Fibroblast of lung (primary cell): ENCODE measurements around the gene C16orf92. TPM values are rescaled to one million over a fixed set of nuclear protein-coding genes. Genes with fewer than 3 reads are reported as not detected.

Experiments
- DNase-seq, 2 donors: peaks; one replicate each; pipeline versions ENCODE4 v3.0.0 to v3.0.0-alpha.2; 2010; ENCODE audit warnings: low read depth in 2 of 2
- H2AFZ ChIP-seq: 2 replicates; pipeline ENCODE4 v1.5.1; 2012; ENCODE audit warnings: low read length, control low read depth, inconsistent platforms
- H3K27ac ChIP-seq: 2 replicates; pipeline ENCODE4 v1.5.1; 2011; ENCODE audit warnings: low read length, control low read depth; ENCODE audit not compliant: insufficient read depth
- H3K27me3 ChIP-seq: 2 replicates; pipeline ENCODE4 v1.5.1; 2011; ENCODE audit warnings: mild to moderate bottlenecking, low read length; ENCODE audit not compliant: control insufficient read depth, insufficient read depth
- H3K36me3 ChIP-seq: 2 replicates; pipeline ENCODE4 v1.5.1; 2011; ENCODE audit warnings: low read length; ENCODE audit not compliant: control insufficient read depth, insufficient read depth
- H3K4me1 ChIP-seq: 2 replicates; pipeline ENCODE4 v1.5.1; 2011; ENCODE audit warnings: low read length; ENCODE audit not compliant: control insufficient read depth, insufficient read depth; ENCODE audit errors: extremely low read depth
- H3K4me2 ChIP-seq: 2 replicates; pipeline ENCODE4 v1.5.1; 2011; ENCODE audit warnings: low read length, control low read depth; ENCODE audit not compliant: insufficient read depth; ENCODE audit errors: extremely low read depth
- H3K4me3 ChIP-seq, 4 experiments: fragments of 200-600 bp in 1 of 4; sonication (generic) in 1 of 4; replicated peaks in 1 of 4; 2 replicates each; pipeline ENCODE4 v1.5.1; 2011 to 2016; ENCODE audit warnings: low read length in 4 of 4, low read depth in 3 of 4, mild to moderate bottlenecking in 3 of 4, control low read depth in 2 of 4, inconsistent platforms in 1 of 4, mixed read lengths in 1 of 4; ENCODE audit not compliant: insufficient read depth in 1 of 4; ENCODE audit errors: control extremely low read depth in 1 of 4
- H3K79me2 ChIP-seq: 2 replicates; pipeline ENCODE4 v1.5.1; 2012; ENCODE audit warnings: mild to moderate bottlenecking, low read length, inconsistent platforms; ENCODE audit not compliant: control insufficient read depth, insufficient read depth
- H3K9ac ChIP-seq: 2 replicates; pipeline ENCODE4 v1.5.1; 2011; ENCODE audit warnings: mild to moderate bottlenecking, low read length, control low read depth; ENCODE audit not compliant: insufficient read depth
- H3K9me3 ChIP-seq: 2 replicates; pipeline ENCODE4 v1.5.1; 2012; ENCODE audit warnings: low read depth, low read length; ENCODE audit not compliant: control insufficient read depth, insufficient read depth
- H4K20me1 ChIP-seq: 2 replicates; pipeline ENCODE4 v1.5.1; 2011; ENCODE audit warnings: low read length; ENCODE audit not compliant: control insufficient read depth, insufficient read depth; ENCODE audit errors: extremely low read depth
- EZH2 ChIP-seq: IDR thresholded peaks from 2 replicates; pipeline ENCODE4 v1.5.1; 2012; ENCODE audit warnings: low read length, control low read depth, mild to moderate bottlenecking; ENCODE audit errors: missing control alignments
- polyA plus RNA-seq, 2 donors: library from polyadenylated mRNA; depleted of rRNA in 1 of 2; stranded (reverse) in 1 of 2; unstranded in 1 of 2; fragments of >200 nt; gene quantifications; 2 replicates each; pipeline ENCODE4 v1.2.1, GENCODE V29; 2011 to 2012; ENCODE audit warnings: missing spikeins in 1 of 2
- total RNA-seq: library from RNA; depleted of rRNA; stranded (reverse); fragments of >200 nt; gene quantifications from 2 replicates; pipeline ENCODE4 v1.2.1, GENCODE V29; 2014
- TF ChIP-seq, protein P1 (sequence below), 2 donors: IDR thresholded peaks in 1 of 2; conservative IDR thresholded peaks in 1 of 2; 1 replicate in 1 of 2; 2 replicates in 1 of 2; pipeline ENCODE4 v1.5.1; 2011 to 2012; ENCODE audit warnings: low read length in 2 of 2, control low read depth in 1 of 2, inconsistent platforms in 1 of 2, low read depth in 1 of 2, mild to moderate bottlenecking in 1 of 2

Gene C16orf92
- total and polyA plus RNA-seq, 2 donors (not counting 1 experiment from before 2014, with no cell fraction given) = not detected

DNA sequence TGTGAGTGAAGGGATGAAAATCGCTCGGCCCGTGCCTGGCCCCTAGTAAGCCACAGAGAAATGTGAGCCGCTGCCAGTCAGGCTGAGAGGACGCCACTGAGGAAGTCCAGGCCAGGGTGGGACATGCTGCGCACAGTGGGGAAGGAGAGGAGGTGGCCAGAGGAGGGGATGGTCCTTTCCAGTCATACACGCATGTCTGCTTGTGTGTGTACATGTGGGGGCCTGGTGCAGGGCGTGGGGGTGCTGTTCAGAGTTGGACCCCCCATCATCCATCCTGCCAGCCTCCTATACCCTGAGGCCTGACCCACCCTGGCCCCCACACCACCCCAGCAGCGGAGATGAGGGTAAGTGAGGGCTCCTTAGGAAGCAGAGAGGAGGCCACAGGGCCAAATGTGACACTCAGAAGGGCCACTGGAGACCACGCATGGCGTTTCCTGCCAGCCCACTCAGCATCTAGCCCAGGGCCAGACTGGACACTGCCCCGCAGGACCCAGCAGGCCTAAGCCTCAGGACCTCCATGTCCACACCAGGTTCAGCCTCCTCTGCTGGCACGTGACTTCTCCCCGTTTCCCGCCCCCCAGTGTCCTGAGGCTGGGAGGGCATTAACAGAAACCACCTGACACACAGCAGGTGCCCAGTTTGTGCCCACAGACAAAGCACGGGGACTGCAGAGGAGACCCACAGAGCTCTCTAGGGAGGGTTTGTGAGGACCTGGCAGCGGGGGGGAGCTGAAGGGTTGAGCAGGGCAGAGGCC is 19.2 kb upstream of the C16orf92 start:
- Histone ChIP-seq H3K4me3 (no peak overlapping the region), H3K9me3 (no peaks in the 10 kb centered on the region), H3K79me2 (no peaks in the 10 kb centered on the region)

DNA sequence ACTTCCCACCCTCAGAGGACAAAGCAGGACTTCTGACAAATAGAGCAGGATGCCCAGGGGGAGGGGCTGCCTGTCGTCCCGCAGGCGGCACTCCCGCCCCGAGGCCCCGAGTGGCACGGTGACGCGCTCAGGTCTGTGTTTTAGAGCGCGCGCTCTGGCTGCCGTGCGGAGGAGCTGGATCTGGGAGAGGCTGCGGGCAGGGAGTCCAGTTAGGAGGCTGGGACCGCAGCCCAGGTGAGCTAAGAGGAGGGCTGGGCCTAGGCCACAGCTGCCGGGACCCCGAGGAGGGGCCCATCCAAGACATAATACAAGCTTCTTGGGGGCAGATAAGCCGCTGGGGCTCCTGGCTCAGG is 18.6 kb upstream of the C16orf92 start:
- H3K9me3 ChIP-seq = no peaks in the 10 kb centered on the region
- TF ChIP-seq, protein P1, sequence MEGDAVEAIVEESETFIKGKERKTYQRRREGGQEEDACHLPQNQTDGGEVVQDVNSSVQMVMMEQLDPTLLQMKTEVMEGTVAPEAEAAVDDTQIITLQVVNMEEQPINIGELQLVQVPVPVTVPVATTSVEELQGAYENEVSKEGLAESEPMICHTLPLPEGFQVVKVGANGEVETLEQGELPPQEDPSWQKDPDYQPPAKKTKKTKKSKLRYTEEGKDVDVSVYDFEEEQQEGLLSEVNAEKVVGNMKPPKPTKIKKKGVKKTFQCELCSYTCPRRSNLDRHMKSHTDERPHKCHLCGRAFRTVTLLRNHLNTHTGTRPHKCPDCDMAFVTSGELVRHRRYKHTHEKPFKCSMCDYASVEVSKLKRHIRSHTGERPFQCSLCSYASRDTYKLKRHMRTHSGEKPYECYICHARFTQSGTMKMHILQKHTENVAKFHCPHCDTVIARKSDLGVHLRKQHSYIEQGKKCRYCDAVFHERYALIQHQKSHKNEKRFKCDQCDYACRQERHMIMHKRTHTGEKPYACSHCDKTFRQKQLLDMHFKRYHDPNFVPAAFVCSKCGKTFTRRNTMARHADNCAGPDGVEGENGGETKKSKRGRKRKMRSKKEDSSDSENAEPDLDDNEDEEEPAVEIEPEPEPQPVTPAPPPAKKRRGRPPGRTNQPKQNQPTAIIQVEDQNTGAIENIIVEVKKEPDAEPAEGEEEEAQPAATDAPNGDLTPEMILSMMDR (conservative IDR thresholded peaks at IDR 0.05 in 1 of 2, IDR thresholded peaks at IDR 0.05 in 1 of 2; ENCODE audit: low read depth in 1 of 2, low read length in 2 of 2) = no peak
- TF ChIP-seq EZH2 = no peak
- H3K4me1 ChIP-seq = no peaks in the 10 kb centered on the region
- no peaks in the 10 kb centered on the region for H3K27me3 ChIP-seq
- H3K4me3 ChIP-seq = no peak overlapping the region
- H2AFZ ChIP-seq = no peak overlapping the region
- no peak overlapping the region for H3K27ac ChIP-seq
- no peak overlapping the region for H3K4me2 ChIP-seq
- no peak overlapping the region for H3K9ac ChIP-seq
- H3K36me3 ChIP-seq = peaks cover 10% of the 10 kb centered on the region
- no peaks in the 10 kb centered on the region for H3K79me2 ChIP-seq
- no peaks in the 10 kb centered on the region for H4K20me1 ChIP-seq
- DNase-seq = no peak

More for the DNA sequence above, 19.2 kb upstream of the C16orf92 start:
- Histone ChIP-seq H3K9ac (no peak overlapping the region), H3K27ac (no peak overlapping the region), H3K27me3 (no peaks in the 10 kb centered on the region), H4K20me1 (no peaks in the 10 kb centered on the region), H3K4me2 (no peak overlapping the region), H3K4me1 (no peaks in the 10 kb centered on the region), H3K36me3 (peaks cover 10% of the 10 kb centered on the region), H2AFZ (no peak overlapping the region)
- DNase-seq = no peak
- no peak for TF ChIP-seq EZH2
- TF ChIP-seq, protein P1 (conservative IDR thresholded peaks at IDR 0.05 in 1 of 2, IDR thresholded peaks at IDR 0.05 in 1 of 2; ENCODE audit: low read depth in 1 of 2, low read length in 2 of 2) = no peak

DNA sequence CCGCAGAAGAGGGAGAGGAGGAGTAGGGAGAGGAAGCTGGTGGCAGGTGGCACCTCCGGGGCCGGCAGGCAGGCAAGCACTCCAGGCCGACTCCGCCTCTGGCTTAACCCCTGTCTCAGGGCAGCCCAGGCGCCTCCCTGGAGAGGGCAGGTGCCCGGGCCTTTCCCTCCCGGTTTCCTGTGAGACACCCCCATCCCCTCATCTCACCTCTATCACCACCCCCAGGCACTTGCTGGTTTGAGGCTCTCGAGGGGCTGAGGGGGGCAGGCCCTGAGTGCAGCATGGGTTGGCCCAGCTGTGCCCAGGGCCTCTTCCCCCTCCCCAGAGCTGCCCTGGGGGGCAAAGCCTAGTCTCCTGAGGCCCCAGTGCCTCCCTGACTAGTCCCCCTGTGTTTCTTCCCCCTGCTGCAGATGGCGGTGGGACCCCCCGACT is 18.2 kb upstream of the C16orf92 start:
- H3K4me1 ChIP-seq = no peaks in the 10 kb centered on the region
- no peak overlapping the region for H3K4me2 ChIP-seq
- no peak overlapping the region for H2AFZ ChIP-seq
- peaks cover 8% of the 10 kb centered on the region for H3K36me3 ChIP-seq
- no peaks in the 10 kb centered on the region for H3K79me2 ChIP-seq
- H3K4me3 ChIP-seq = no peak overlapping the region
- no peak for DNase-seq
- no peak overlapping the region for H3K9ac ChIP-seq
- no peaks in the 10 kb centered on the region for H4K20me1 ChIP-seq
- peaks cover under 1% of the 10 kb centered on the region for H3K27me3 ChIP-seq
- TF ChIP-seq EZH2 = no peak
- TF ChIP-seq, protein P1 (conservative IDR thresholded peaks at IDR 0.05 in 1 of 2, IDR thresholded peaks at IDR 0.05 in 1 of 2; ENCODE audit: low read depth in 1 of 2, low read length in 2 of 2) = no peak
- H3K9me3 ChIP-seq = no peaks in the 10 kb centered on the region
- no peak overlapping the region for H3K27ac ChIP-seq
